ENCODE data around the gene GALNT10.

DNA sequence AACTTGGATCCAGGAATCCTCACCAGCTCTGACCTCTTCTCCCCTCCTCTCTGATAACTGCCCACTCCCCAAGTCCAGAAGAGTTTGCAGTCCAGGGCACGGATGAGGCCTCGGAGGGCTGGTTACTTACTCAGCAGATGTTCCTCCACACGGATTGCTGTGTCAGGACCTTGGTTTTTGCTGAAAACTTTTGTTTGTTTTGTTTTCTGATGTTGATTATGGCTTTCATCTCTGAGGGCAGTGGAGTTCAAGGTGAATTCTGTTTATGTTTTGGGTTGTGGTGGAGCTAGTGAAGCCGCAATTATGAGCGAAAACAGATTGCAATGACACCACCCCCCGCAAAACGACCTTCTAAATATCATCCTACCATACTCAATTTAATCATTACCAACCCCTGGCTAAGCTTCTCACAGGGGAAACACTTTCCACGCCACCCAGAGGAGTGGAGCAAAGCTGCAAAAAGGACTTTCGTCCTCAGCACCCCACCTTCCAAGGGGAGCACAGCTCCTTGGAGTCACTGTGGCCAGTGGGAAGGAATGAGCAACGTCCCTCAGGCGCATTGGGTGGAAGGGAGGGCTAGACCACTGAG is 162.5 kb downstream of the GALNT10 start:
- no peak for TF ChIP-seq CTCF (IDR thresholded peaks at IDR 0.05)
- TF ChIP-seq POLR2A (IDR thresholded peaks at IDR 0.05), result no peak
- TF ChIP-seq POLR2AphosphoS5 (IDR thresholded peaks at IDR 0.05), result no peak

Data from suprapubic skin (tissue), 4 donors.